ENCODE measurements around the gene POLR1E.

POLR1E gene

GRCh38 chr9:37485389-37486255 is at the start of gene POLR1E:
TSS of gene POLR1E (plus strand) at chr9:37485948. CDS start at chr9:37486048, 100 bp downstream.
- peak; percentile 97 for DNase-seq (ENCODE audit: low spot score)

- no peak for DNase-seq (ENCODE audit: low spot score)
Measured at GRCh38 chr9:37436540-37436939, 49.2 kb upstream of the POLR1E start.

GRCh38 chr9:37437010-37437409 is 48.7 kb upstream of the POLR1E start:
- no peak for DNase-seq (ENCODE audit: low spot score)

DNA sequence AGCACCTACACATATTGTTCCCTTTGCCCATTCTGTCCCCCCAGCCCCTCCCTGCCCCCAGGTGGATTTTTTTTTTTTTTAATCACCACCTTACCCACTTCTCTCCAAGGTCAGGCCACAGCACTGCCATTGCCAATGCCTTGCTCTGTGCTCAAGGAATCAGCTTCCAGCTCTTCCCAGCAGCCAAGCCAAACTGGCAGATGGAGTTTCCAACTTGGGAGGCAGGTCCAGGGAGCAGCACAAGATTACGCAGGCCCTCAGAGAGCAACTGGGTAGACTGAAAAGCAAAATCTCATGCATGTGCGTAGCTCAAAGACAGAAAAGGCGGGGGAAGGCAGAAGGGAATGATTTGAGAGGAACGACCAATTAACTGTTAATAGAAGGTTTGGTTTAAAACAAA is 48.1 kb upstream of the POLR1E start:
- DNase-seq (ENCODE audit: low spot score), result no peak

- no peak for DNase-seq (ENCODE audit: low spot score)
Measured at GRCh38 chr9:37438359-37438758, 47.4 kb upstream of the POLR1E start.

- no peak for DNase-seq (ENCODE audit: low spot score)
Measured at GRCh38 chr9:37441776-37442370, 43.9 kb upstream of the POLR1E start.

DNA sequence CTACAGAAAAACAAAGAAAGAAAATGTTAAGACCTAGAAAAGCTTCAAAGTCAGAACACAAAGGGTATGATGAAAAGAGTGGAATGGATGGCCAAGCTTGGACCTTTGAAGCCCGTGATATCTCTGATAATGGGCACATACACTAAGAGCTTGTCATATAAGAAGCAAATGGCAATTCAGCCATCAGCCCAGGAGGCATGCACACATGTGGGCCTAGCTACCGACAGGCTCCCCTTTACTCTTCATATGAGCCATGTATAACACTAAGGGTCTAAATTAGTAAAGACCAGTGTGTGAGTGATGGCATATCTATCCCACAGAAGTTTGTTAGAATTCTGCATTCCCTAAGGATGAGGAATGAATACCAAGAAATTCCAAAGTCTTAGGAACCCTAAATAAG is 43.2 kb upstream of the POLR1E start:
- no peak for DNase-seq (ENCODE audit: low spot score)

DNA sequence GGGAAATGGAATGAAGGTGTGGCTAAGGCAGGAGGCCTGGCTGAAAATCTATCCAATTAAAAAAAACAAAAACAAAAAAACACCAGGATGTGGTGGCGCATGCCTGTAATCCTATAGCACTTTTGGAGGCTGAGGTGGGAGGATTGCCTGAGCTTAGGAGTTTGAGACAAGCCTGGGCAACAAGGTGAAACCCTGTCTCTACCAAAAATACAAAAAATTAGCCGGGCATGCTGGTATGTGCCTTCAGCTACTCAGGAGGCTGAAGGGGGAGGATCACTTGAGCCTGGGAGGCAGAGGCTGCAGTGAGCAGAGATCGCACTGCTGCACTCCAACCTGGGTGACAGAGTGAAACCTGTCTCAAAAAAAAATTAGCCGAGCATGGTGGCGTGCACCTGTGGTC is 42.2 kb upstream of the POLR1E start:
- DNase-seq (ENCODE audit: low spot score), result no peak

DNA sequence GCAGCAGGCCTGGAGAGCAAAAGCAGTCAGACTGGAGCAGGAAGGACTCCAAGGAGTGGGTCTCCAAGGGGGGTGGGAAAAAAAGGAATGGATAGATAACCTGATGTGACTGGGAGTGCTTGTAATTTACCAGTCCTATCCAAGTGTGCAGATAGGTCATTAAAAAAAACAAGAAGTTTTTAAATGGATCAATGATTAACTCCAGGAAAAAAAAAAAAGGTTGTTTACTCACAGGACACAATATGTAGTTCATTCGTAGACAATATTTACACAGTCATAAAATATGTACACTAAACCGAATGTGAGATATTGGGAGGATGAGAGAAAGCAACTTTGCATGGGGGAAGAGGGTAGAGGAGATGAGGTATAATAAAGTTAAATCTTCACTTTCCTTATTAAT is 40.9 kb upstream of the POLR1E start:
- no peak for DNase-seq (ENCODE audit: low spot score)

DNA sequence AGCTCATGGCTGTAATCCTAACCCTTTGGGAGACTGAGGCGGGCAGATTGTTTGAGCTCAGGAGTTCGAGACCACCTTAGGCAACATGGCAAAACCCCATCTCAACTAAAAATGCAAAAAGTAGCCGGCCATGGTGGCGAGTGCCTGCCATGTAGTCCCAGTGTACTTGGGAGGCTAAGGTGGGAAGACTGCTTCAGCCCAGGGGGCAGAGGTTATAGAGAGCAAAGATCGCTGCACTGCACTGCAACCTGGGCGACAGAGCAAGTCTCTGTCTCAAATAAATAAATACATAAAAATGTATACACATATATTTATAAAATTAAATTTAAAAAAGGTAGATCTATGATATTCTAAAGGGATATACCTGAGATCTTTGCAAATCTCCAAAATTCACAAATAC is 39.9 kb upstream of the POLR1E start:
- DNase-seq (ENCODE audit: low spot score), result no peak

DNA sequence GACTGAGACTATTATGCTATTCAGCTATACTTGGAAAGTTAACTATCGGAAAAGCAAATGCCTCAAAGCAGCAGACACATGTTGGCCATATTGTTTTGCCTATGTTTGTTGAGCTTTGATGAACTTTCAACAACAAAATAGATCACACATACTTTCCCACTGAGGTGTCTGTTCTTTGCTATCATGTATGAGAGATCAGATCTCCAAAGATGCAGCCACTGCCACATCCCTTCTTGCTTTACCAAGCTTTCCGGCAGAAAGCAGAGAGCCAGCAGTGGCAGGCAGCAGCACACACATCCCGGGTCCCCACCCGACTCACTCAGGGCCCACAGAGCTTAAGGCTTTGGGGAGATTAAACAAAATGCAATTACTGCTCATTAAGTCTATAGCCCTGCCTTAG is 39.3 kb upstream of the POLR1E start:
- DNase-seq (ENCODE audit: low spot score), result no peak

GRCh38 chr9:37447111-37447510 is 38.6 kb upstream of the POLR1E start:
- DNase-seq (ENCODE audit: low spot score), result no peak

DNA sequence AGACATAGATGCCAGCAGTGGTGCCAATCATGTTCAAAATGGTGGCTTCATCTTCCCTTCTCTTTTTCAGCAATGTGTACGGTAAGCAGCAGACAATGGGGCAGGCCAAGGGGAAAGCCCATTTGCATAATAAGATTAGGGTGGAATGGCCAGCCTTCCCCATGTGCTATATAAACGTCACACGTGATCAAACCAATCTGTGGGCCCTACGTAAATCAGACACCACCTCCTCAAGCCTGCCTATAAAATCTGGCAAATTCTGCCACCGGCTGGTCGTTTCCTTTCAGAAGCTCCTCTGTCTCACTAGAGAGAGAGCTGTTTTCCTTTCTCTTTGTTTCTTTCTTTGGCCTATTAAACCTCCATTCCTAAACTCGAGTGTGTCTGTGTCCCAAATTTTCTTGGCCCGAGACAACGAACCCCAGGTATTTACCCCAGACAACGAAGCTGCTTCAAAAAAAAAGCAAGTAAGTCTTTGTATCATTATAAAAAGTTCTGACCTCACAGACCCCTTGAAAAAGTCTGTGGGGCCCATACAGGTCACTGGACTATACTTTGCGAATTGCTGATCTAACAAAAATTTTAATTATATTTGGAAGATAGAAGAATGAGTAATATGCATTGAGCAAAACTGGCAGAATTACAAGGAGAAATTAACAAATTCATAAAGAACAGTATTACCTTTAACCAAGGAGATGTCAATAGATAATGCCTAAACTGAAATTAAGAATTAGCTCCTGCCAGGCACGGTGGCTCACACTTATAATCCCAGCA is 35.7 kb upstream of the POLR1E start:
- DNase-seq (ENCODE audit: low spot score), result no peak

DNA sequence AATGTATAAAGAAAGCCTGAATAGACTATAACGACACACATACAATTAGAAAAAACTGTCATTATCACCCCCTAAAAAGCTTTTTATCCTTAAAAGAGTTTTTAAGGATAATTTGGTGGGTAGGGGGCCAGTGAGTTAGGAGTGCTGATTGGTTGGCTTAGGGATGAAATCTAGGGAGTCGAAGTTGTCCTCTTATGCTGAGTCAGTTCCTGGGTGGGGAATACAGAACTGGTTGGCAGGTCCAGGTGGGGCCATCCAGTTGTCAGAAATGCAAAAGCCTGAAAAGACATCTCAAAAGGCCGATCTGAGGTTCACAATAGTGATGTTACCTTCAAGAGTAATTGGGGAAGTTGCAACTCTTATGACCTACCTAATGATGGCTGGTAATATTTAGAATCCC is 34.1 kb upstream of the POLR1E start:
- DNase-seq (ENCODE audit: low spot score), result no peak

GRCh38 chr9:37452611-37453010 is 33.1 kb upstream of the POLR1E start:
- DNase-seq (ENCODE audit: low spot score), result no peak

- no peak for DNase-seq (ENCODE audit: low spot score)
Measured at GRCh38 chr9:37453827-37454226, 31.9 kb upstream of the POLR1E start.

DNA sequence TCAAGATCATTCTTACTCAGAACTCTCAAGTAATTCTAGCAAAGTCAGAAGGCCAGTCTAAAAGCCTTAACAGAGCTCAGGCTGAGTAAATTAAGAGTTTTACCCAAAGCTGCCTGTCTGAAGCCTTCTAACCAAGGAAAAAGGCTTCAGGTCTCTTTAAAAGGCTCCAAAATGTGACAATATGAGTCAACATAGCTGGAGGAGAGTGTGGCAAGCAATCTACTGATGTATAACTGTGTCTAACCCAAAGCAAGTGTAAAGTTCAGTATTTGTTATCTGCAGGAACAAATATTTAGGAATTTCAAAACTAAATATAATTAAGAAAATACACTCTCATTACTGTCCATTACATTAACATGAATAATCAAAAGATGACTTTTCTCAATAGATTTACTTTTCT is 31.5 kb upstream of the POLR1E start:
- no peak for DNase-seq (ENCODE audit: low spot score)

DNA sequence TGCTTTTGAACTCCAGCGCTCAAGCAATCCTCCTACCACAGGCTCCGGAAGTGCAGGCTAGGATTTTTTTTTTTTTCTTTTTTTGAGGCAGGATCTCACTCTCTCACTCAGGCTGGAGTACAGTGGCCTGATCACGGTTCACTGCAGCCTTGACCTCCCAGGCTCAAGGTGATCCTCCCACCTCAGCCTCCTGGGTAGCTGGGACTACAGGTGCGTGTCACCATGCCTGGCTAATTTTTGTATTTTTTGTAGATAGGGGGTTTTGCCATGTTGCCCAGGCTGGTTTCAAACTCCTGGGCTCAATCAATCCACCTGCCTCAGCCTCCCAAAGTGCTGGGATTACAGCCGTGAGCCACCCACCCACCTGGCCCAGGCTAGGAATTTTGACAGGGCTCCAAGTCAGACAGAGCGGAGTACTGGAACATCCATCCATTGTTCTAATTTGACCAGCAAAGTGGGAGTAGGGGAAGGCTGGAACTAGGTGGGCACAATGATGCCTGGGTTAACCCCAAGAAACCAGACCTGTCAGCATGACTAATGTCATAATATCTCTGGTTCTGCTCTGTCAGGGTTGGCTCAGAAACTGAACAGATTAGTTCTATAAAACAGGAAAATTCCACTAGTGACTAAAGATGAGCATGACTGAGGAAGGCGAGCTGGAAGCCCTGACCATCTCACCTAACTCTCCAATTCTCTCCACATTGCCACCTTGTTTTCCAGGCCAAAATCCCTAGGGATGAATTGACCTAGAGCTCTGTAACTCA is 29.7 kb upstream of the POLR1E start:
- DNase-seq (ENCODE audit: low spot score), result no peak

GRCh38 chr9:37456817-37457216 is 28.9 kb upstream of the POLR1E start:
- no peak for DNase-seq (ENCODE audit: low spot score)

DNA sequence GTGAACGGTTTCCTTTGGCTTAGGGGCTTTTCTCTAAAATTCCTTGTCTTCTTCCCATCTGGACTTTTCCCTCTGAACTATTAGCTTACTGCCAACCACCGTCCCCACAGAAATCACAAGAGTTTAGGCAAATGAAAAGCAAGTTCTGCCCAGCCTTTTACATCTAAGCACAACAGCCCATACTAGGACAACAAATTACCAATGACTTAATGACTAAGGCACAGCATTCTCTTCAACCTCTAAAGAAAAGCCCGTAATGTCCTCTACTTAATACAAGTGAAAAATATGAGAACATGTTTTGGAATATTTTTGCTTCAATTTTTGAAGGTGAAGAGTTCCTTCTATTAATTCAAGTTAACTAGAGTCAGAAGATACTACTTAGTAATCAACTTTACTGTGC is 21.7 kb upstream of the POLR1E start:
- DNase-seq (ENCODE audit: low spot score), result peak; percentile 3

DNA sequence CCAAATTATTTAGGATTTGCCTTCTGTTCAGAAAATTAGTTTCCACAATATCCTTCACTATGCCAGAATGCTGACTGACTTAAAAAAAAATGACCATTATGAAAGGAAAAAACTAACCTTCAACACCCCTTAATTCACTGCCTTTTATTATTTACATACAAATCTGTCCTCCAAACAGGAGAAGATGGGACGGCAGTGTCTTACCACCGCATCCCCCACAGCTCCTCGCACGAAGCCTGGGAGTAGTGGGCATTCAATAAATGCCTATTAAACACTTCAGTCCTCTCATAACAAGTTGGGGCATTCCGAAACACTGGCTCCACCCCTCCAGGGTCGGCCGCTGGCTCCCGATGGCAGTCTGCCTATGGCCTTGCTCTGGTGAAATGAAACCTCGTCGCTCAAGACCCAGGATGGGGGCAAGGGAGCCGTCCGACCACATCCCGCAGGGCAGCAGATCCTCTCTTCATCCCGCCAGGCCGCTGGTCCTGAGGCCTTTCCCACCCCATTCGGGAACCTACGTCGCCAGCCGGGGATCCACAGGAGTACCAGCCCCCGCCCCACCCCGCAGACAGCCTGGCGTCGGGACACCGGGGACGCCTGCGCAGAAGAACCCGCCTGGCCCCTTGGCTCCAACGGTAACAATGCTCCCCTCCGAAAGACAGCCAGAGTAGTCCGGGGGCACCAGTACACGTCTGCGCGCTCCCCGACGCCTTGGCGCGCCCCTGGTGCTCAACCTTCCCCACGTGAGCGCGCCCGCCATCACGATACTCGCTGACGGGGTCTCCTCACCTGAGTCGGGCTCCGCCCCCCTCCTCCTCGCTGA is 21.1 kb upstream of the POLR1E start:
- peak; percentile 69 for DNase-seq (ENCODE audit: low spot score)

Data from AG08395 (cell line).